WTC11 (cell line): ENCODE data around the gene LYRM4. TPM values are rescaled to one million over a fixed set of nuclear protein-coding genes. Genes with fewer than 3 reads are reported as not detected.

Experiments used
- ATAC-seq: fragments of 200-7000 bp; cut with Tn5 transposase; 2 replicates; pipeline ENCODE4 v1.10.0; 2021; ENCODE audit warnings: mild to moderate bottlenecking, moderate library complexity
- CTCF ChIA-PET: fragments of 300-600 bp; sonication (Branson Sonifier 250); formaldehyde crosslinking; loops from one replicate; lab custom pipeline; 2021; ENCODE audit warnings: antibody characterized with exemption; lab: Charles Lee
- POLR2A ChIA-PET: fragments of 350-600 bp; sonication (Branson Sonifier 250); formaldehyde crosslinking; loops from one replicate; lab custom pipeline; 2021; ENCODE audit warnings: antibody characterized with exemption; lab: Charles Lee
- DNase-seq: peaks from one replicate; pipeline ENCODE4 v3.0.0; 2021; ENCODE audit warnings: low spot score
- H3K27ac Mint-ChIP-seq: 2 replicates; pipeline ENCODE4 v1.8.0; 2021; ENCODE audit warnings: mixed read lengths
- H3K27me3 Mint-ChIP-seq: 2 replicates; pipeline ENCODE4 v1.8.0; 2021; ENCODE audit warnings: low read depth, mild to moderate bottlenecking, moderate library complexity, mixed read lengths
- H3K36me3 Mint-ChIP-seq: 2 replicates; pipeline ENCODE4 v1.8.0; 2021; ENCODE audit warnings: mixed read lengths
- H3K4me1 Mint-ChIP-seq: 2 replicates; pipeline ENCODE4 v1.8.0; 2022; ENCODE audit warnings: mixed read lengths
- H3K4me3 Mint-ChIP-seq: 2 replicates; pipeline ENCODE4 v1.8.0; 2021; ENCODE audit warnings: mild to moderate bottlenecking, moderate library complexity, mixed read lengths
- H3K9me3 Mint-ChIP-seq: 2 replicates; pipeline ENCODE4 v1.8.0; 2021; ENCODE audit warnings: mixed read lengths
- E2F4 ChIP-seq: sonication (generic); formaldehyde crosslinking; IDR thresholded peaks from 2 replicates; pipeline ENCODE4 v1.8.1; 2022; ENCODE audit warnings: low read depth, mild to moderate bottlenecking, moderate library complexity, missing genetic modification reagents, borderline replicate concordance
- ELF4 ChIP-seq: sonication (generic); formaldehyde crosslinking; IDR thresholded peaks from 2 replicates; pipeline ENCODE4 v1.8.1; 2022; ENCODE audit warnings: low read depth, mild to moderate bottlenecking, moderate library complexity, missing genetic modification reagents
- EMX1 ChIP-seq: fragments of 250-450 bp; sonication (Bioruptor Pico); IDR thresholded peaks from 2 replicates; pipeline ENCODE4 v1.8.0; 2021; ENCODE audit warnings: mild to moderate bottlenecking
- HMGXB4 ChIP-seq: sonication (generic); formaldehyde crosslinking; IDR thresholded peaks from 2 replicates; pipeline ENCODE4 v1.8.1; 2023; ENCODE audit warnings: mild to moderate bottlenecking, moderate library complexity, missing genetic modification reagents
- IRF1 ChIP-seq: sonication (generic); formaldehyde crosslinking; IDR thresholded peaks from 2 replicates; pipeline ENCODE4 v1.8.0; 2023; ENCODE audit warnings: missing genetic modification reagents
- KAT7 ChIP-seq: sonication (generic); formaldehyde crosslinking; IDR thresholded peaks from 2 replicates; pipeline ENCODE4 v1.8.1; 2023; ENCODE audit warnings: missing genetic modification reagents, mild to moderate bottlenecking, borderline replicate concordance
- NFYB ChIP-seq: sonication (generic); formaldehyde crosslinking; conservative IDR thresholded peaks from 2 replicates; pipeline ENCODE4 v1.8.0; 2022; ENCODE audit warnings: low read depth, missing genetic modification reagents
- TCF7 ChIP-seq: sonication (generic); formaldehyde crosslinking; IDR thresholded peaks from 2 replicates; pipeline ENCODE4 v1.8.0; 2022; ENCODE audit warnings: mild to moderate bottlenecking, low read depth, missing genetic modification reagents, moderate library complexity
- TP53 ChIP-seq: sonication (generic); formaldehyde crosslinking; IDR thresholded peaks from 2 replicates; pipeline ENCODE4 v1.8.1; 2023; ENCODE audit warnings: mild to moderate bottlenecking, missing genetic modification reagents
- ZBTB43 ChIP-seq: sonication (generic); formaldehyde crosslinking; IDR thresholded peaks from 2 replicates; pipeline ENCODE4 v1.8.1; 2023; ENCODE audit warnings: mild to moderate bottlenecking, missing genetic modification reagents
- ZMAT4 ChIP-seq: fragments of 250-450 bp; sonication (Bioruptor Pico); IDR thresholded peaks from 2 replicates; pipeline ENCODE4 v1.9.0; 2021; ENCODE audit warnings: mild to moderate bottlenecking
- ZNF423 ChIP-seq: fragments of 250-450 bp; sonication (Bioruptor Pico); IDR thresholded peaks from 2 replicates; pipeline ENCODE4 v2.1.2; 2022; ENCODE audit warnings: mild to moderate bottlenecking, moderate library complexity
- total RNA-seq: library from RNA; stranded (reverse); gene quantifications from 3 replicates; pipeline ENCODE4 v1.2.3, GENCODE V29; 2021
- TF ChIP-seq, protein P1 (sequence below): sonication (generic); formaldehyde crosslinking; IDR thresholded peaks from 2 replicates; pipeline ENCODE4 v1.8.0; 2022; ENCODE audit warnings: mild to moderate bottlenecking, missing genetic modification reagents
- TF ChIP-seq, protein P2 (sequence below): sonication (generic); formaldehyde crosslinking; conservative IDR thresholded peaks from 2 replicates; pipeline ENCODE4 v1.8.1; 2023; ENCODE audit warnings: mild to moderate bottlenecking, low read depth, missing genetic modification reagents, moderate library complexity
- TF ChIP-seq, protein P3 (sequence below): fragments of 250-450 bp; sonication (Bioruptor Pico); IDR thresholded peaks from 2 replicates; pipeline ENCODE4 v1.9.0; 2021; ENCODE audit warnings: mild to moderate bottlenecking, borderline replicate concordance

LYRM4 gene
- total RNA-seq, 1 experiment from 2014 or later, result 49.7 TPM

GRCh38 chr6:5146398-5146797 is 114.4 kb downstream of the LYRM4 start:
- H3K9me3 Mint-ChIP-seq, result no peaks in the 10 kb centered on the region
- H3K27ac Mint-ChIP-seq, result no peak overlapping the region
- DNase-seq (no peak), ATAC-seq (no peak)
- ChIA-PET CTCF (interaction anchor here (1.2 to 2.0 kb wide), 3 partner anchors 26 to 233 kb away, joined by 3 to 8 read pairs (median 7); no protein-coding TSS in a partner anchor), POLR2A (no interaction called here)
- TF ChIP-seq IRF1 (CRISPR knock-in tag), result no peak
- no peak for TF ChIP-seq TCF7
- TF ChIP-seq NFYB (CRISPR knock-in tag), result no peak
- TF ChIP-seq ZMAT4, result no peak
- TF ChIP-seq E2F4 (CRISPR knock-in tag), result no peak
- TF ChIP-seq, protein P1, sequence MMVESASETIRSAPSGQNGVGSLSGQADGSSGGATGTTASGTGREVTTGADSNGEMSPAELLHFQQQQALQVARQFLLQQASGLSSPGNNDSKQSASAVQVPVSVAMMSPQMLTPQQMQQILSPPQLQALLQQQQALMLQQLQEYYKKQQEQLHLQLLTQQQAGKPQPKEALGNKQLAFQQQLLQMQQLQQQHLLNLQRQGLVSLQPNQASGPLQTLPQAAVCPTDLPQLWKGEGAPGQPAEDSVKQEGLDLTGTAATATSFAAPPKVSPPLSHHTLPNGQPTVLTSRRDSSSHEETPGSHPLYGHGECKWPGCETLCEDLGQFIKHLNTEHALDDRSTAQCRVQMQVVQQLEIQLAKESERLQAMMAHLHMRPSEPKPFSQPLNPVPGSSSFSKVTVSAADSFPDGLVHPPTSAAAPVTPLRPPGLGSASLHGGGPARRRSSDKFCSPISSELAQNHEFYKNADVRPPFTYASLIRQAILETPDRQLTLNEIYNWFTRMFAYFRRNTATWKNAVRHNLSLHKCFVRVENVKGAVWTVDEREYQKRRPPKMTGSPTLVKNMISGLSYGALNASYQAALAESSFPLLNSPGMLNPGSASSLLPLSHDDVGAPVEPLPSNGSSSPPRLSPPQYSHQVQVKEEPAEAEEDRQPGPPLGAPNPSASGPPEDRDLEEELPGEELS (CRISPR knock-in tag), result no peak
- no peak for TF ChIP-seq TP53 (CRISPR knock-in tag)
- no peak for TF ChIP-seq KAT7 (CRISPR knock-in tag)
- TF ChIP-seq ZBTB43 (CRISPR knock-in tag), result no peak
- TF ChIP-seq, protein P2, sequence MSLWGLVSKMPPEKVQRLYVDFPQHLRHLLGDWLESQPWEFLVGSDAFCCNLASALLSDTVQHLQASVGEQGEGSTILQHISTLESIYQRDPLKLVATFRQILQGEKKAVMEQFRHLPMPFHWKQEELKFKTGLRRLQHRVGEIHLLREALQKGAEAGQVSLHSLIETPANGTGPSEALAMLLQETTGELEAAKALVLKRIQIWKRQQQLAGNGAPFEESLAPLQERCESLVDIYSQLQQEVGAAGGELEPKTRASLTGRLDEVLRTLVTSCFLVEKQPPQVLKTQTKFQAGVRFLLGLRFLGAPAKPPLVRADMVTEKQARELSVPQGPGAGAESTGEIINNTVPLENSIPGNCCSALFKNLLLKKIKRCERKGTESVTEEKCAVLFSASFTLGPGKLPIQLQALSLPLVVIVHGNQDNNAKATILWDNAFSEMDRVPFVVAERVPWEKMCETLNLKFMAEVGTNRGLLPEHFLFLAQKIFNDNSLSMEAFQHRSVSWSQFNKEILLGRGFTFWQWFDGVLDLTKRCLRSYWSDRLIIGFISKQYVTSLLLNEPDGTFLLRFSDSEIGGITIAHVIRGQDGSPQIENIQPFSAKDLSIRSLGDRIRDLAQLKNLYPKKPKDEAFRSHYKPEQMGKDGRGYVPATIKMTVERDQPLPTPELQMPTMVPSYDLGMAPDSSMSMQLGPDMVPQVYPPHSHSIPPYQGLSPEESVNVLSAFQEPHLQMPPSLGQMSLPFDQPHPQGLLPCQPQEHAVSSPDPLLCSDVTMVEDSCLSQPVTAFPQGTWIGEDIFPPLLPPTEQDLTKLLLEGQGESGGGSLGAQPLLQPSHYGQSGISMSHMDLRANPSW, result no peak
- no peak for TF ChIP-seq EMX1 (CRISPR knock-in tag)
- no peak for TF ChIP-seq HMGXB4 (CRISPR knock-in tag)
- TF ChIP-seq ZNF423, result no peak
- TF ChIP-seq ELF4 (CRISPR knock-in tag), result no peak
- TF ChIP-seq, protein P3, sequence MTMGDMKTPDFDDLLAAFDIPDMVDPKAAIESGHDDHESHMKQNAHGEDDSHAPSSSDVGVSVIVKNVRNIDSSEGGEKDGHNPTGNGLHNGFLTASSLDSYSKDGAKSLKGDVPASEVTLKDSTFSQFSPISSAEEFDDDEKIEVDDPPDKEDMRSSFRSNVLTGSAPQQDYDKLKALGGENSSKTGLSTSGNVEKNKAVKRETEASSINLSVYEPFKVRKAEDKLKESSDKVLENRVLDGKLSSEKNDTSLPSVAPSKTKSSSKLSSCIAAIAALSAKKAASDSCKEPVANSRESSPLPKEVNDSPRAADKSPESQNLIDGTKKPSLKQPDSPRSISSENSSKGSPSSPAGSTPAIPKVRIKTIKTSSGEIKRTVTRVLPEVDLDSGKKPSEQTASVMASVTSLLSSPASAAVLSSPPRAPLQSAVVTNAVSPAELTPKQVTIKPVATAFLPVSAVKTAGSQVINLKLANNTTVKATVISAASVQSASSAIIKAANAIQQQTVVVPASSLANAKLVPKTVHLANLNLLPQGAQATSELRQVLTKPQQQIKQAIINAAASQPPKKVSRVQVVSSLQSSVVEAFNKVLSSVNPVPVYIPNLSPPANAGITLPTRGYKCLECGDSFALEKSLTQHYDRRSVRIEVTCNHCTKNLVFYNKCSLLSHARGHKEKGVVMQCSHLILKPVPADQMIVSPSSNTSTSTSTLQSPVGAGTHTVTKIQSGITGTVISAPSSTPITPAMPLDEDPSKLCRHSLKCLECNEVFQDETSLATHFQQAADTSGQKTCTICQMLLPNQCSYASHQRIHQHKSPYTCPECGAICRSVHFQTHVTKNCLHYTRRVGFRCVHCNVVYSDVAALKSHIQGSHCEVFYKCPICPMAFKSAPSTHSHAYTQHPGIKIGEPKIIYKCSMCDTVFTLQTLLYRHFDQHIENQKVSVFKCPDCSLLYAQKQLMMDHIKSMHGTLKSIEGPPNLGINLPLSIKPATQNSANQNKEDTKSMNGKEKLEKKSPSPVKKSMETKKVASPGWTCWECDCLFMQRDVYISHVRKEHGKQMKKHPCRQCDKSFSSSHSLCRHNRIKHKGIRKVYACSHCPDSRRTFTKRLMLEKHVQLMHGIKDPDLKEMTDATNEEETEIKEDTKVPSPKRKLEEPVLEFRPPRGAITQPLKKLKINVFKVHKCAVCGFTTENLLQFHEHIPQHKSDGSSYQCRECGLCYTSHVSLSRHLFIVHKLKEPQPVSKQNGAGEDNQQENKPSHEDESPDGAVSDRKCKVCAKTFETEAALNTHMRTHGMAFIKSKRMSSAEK, result no peak
- peaks cover 7% of the 10 kb centered on the region for H3K4me1 Mint-ChIP-seq
- no peaks in the 10 kb centered on the region for H3K27me3 Mint-ChIP-seq
- no peaks in the 10 kb centered on the region for H3K36me3 Mint-ChIP-seq
- no peak overlapping the region for H3K4me3 Mint-ChIP-seq
